ENCODE measurements around the gene CFAP44.
"Not testable (repeated sequence)": the region's sequence is repeated elsewhere in the genome, so short reads cannot be mapped to it uniquely, and the experiment has no call there.

CFAP44 gene, protein sequence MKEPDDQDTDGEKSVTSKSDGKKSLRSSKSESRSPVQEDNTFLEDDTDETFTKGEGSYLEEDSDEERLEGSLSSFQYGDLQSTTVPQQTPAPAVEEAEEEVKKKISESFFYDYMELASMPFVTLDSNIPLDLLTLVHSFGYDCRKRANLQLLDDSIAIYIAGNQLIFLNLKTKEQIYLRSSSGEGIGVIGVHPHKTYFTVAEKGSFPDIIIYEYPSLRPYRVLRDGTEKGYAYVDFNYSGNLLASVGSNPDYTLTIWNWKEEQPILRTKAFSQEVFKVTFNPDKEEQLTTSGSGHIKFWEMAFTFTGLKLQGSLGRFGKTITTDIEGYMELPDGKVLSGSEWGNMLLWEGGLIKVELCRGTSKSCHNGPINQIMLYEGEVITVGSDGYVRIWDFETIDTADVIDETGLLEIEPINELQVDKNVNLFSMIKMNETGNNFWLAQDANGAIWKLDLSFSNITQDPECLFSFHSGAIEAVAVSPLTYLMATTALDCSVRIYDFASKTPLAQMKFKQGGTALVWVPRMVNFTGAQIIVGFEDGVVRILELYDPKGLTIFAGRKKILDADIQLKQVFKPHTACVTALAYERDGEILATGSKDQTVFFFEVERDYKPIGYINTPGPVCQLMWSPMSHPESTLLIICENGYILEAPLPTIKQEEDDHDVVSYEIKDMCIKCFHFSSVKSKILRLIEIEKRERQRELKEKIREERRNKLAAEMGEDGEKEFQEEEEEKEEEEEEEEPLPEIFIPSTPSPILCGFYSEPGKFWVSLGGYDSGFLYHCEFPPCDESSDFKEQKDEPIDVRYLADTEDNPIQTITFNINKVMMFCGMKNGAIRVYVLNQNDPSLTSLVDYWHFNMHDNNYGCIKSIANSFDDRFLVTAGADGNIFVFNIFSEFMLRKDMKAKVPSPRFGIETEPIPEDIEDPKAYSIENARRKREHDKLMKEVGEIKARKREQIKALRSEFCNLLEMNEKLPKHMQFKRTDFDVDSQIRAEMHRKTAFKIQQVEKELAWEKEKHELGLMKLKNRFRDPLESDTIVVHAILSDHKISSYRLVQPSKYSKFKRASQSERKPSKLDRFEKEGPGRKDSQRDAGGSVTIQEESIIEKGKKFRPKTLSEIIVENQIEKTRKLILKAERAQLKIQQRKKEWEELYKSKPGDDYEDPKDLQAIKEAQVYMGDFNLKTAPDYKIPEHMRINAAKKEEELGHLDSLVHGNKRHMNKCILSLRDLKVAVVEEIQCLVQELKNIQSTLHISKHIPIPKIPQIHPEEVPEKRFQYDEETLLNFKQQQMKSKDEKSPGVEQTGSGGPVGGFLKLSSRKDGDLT (N-terminal part only)

DNA sequence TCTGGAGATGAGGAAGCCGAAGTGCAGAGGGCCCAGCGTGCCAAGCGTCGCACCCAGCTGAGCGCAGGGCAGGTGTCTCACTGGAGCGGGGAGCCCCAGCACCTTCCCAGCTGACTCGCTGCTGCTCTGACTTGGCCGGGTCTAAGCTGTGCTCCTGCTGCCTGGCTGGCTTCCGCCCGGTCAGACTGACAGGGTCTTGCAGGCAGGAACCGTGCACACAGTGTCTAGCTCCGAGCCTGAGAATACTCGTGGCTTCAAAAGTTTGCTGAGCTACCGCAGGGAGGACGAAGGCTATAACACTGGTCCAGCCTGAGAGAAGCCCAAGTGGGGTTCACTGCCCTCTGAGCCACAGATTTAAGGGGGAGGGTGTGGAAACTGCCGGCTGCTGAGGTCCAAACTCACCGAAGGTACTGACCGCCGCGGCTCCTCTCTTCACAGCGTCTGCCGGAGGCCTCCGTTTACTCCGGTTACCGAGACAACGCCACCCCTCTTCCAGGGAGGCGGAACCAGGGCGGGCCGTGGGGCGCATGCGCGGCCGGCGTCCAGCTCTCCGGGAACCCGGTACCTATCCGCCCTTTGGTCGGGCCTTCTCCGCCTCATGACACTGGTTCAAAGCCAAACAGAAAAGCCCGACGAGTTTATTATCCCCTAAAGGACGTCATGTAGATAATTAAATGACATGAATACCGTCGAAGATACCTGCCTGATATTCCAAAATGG is at the start of gene CFAP44:
Gene CFAP44 (minus strand): TSS at position 443 of the 720 bp plus-strand sequence. CDS start 7,829 bp downstream, outside the sequence.
- DNase-seq, result peak; percentile 68

DNA sequence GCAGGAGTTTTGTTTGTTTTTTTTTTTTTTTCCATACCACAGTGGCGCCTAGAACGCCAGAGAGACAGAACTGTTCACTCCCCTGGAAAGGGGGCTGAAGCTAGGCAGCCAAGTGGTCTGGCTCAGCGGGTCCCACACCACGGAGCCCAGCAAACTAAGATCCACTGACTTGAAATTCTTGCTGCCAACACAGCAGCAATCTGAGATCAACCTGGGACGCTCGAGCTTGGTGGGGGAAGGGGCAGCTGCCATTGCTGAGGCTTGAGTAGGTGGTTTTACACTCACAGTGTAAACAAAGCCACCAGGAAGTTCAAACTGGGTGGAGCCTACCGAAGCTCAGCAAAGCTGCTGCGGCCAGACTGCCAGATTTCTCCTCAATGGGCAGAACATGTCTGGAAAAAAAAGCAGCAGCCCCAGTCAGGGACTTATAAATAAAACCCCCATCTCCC is 43.9 kb upstream of the CFAP44 start:
- DNase-seq, result no peak

DNA sequence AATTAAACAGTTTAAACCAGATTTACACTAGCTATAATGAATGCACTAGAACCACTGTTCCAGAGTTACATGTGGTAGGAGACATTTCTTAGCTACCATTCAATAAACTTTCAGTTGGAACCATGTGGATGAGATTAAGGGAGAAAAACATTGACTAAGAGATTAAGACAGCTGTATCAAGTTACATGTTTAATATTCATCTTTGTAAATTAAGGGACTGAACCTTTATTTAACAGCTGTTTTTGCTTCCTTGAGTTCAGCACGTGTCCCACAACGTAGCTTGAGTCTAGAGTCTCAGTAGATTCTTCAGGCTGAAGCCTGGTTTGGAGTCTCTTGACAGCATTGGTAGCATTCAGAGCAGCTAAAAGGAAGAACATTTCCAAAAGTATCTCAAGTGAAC is 27.2 kb upstream of the CFAP44 start:
- DNase-seq, result peak; percentile 2

DNA sequence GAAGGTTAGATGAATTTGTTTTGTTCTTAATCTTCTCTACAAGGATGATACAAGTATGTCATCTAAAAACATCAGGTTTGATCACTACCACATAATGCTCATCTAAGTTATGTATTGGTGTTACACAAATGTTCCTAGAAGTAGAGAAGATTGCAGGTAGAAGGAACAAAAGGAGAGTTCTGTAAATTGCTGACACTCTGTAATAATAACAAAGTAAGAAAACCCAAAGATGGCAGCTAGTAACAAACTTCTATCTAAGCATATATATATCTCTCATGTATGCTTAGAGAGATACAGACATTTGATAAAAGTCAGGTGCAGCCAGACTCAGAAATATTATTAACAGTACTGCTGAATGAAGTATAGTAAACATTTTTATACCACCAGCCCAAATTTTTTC is 20.2 kb upstream of the CFAP44 start:
- no peak for DNase-seq

DNA sequence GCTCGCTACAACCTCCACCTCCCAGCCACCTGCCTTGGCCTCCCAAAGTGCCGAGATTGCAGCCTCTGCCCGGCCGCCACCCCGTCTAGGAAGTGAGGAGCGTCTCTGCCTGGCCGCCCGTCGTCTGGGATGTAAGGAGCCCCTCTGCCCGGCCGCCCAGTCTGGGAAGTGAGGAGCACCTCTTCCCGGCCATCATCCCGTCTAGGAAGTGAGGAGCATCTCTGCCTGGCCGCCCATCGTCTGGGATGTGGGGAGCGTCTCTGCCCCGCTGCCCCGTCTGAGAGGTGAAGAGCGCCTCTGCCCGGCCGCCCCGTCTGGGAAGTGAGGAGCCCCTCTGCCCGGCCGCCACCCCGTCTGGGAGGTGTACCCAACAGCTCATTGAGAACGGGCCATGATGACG is 17.3 kb upstream of the CFAP44 start:
- not testable (repeated sequence) for DNase-seq

DNA sequence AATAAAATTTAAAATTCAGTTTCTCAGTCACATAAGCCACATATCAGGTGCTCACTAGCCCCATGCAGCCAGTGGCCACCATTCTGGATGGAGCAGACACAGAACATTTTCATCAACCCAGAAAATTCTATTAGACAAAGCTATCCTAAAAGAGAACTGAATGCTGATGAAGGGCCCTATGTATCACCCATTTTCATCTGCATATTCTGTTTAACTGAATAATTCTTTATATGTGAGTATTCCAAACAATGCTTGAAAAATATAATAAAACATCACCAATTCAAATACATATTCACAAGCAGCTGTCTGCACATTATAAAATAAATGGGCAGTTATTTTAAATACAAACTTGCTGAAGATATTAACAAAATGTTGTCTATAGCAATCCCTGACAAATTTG is 14.2 kb upstream of the CFAP44 start:
- no peak for DNase-seq

DNA sequence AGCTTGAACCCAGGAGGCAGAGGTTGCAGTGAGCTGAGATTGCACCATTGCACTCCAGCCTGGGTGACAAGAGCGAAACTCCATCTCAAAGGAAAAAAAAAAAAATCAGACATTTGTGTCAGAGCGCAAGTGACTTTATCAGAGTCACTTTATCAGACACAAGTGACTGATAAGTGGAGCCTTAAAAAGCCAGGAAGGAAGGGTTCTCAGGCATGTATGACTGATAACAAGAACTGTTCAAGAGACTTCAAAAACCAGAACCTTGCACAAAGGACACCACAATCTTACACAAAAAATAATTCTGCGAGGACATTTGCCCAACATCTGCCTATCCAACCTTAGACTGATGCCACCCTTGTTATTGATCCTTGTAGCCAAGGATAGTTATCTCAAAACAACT is 13.3 kb upstream of the CFAP44 start:
- no peak for DNase-seq

DNA sequence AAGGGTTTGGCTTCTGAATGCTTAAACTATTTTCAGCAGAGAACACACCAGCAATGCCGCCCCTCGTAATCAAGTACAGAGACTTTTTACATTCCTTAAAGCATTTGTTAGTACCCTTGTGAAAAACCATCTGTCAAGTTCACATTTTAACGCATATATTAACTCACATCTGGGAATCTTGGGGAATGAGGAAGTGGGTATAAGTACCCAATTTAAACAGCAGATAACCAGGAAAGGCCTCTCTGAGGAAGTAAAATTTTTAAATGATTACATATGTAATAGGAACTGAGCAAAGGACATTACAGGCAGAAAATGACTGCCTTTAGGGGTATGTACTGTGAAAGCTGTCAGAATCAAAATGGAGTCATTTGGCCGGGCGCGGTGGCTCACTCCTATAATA is 12.8 kb upstream of the CFAP44 start:
- DNase-seq, result peak; percentile 25

DNA sequence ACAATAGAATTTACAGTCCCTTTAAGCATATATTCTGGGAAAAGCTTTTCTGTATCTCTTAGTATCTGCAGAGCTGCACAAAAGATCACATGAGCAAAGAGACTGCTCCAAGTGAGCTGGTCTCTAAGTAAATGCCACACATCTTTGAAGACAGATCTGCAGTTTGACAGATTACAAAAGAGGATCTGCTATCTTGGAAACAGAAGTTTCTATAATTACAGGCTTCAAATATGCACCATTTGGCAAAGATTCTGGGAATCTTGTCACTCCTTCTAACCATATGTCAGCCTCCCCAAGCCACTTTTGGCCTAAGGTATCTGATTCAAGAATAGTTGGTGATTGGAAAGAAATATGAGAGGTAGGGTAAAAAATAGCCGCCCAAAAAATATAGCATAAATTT is 9.6 kb upstream of the CFAP44 start:
- DNase-seq, result no peak

DNA sequence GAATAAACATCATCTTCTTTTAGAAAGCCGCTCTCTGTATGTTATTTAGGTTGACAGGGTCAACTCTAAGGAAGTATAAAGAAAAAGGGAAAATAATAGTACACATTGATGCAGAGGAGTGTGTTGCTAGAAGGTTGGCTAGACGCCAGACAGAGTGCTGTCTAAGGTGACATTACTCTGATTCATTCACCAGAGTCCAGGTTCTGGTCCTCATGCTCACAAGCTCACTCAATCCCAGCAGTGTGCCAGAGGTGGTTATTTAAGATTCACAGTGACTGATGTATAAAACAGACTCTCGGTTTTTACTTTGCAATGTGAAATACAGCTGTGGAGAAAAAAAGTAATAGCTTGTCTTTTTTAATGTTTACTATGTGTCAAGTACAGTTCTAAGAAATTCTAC is 1.7 kb downstream of the CFAP44 start:
- DNase-seq, result no peak

DNA sequence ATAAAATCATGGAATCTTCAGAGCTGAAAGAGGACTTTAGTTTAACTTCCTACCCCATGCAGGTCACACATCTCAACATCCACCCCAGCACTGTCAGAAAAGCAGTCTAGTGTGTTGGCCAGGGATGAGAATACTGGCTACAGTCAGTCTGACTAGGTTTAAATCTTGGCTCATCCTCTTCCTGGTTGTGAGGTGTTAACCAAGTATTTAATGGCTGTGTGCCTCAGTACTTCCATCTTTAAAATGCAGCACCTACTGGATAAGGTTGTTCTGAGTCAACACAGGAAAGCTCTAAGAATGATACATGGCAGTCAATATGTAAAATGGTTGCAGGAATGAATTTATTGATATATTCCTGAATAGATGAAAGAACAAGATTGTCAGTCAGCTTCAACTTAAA is 3.1 kb downstream of the CFAP44 start:
- DNase-seq, result no peak

DNA sequence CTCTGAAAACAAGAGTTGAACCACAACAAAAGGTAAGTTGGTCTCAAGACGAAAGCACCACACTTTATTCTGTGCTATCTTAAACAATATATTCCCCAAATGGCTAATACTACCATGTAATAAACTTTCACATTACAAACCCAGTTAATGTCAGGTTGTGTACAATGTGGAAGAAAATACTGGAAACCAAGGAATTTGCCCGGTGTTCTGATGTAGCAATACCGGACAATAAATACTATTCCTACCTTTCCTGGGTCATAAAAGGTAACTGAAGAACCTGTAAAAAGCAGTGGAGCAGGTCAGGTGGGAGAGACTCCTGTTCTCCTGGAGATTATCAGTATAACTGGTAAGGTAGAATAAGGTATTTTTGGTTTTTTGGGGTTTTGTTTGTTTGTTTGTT is 3.9 kb downstream of the CFAP44 start:
- no peak for DNase-seq

DNA sequence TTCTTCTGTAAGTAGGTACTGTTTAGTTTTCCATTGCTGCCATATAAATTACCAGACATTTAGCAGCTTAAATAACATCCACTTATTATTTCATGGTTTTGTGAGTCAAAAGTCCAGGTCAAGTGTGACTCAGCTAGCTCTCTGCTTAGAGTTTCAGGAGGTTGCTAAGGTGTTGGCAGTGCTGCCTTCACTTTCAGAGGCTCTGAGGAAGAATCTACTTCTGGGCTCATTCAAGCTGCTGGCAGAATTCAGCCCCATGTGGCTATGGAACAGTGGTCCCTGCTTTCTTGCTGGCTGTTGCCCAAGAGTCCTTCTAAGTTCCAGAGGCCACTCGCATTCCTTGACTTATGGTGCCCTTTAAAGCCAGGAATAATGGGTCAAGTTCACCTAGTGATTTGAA is 4.5 kb downstream of the CFAP44 start:
- peak; percentile 42 for DNase-seq

DNA sequence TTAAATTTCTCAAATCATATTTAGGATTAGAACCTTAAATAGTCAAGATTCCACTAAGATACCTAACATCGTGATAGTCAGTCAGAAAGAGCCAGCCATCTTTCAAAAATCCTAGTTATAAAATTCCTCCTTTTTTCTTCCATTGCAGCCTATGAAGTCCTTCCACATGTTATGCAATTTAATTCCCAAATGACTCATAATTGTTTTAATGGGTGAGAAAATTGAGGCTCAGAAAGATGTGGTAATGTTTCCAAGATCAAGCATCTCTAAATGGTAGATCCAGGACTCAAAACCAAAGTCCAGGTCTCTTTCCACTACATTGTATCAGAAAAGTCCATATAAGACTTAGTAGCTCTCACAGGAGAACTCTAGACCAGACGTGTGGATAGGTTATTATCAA is 9.5 kb downstream of the CFAP44 start:
- DNase-seq, result peak; percentile 28

DNA sequence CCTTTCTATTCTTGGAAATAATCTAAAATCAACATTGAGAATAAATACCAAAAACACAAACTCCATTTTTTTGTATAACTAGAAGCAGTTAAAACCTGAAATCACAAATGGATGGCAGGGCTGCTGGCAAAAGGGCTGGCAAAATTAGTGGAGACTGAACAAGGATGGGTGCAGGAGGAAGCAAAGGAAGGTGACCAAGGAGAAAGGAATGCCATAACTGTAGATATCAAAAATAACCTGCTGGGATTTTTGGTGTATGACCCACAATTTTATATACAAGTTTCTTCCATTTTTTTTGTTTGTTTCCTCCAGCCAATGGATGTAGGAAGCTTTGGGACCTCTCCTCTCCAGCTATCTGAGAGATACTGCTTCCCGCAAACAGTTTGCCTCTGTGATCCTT is 12.7 kb downstream of the CFAP44 start:
- DNase-seq, result no peak

DNA sequence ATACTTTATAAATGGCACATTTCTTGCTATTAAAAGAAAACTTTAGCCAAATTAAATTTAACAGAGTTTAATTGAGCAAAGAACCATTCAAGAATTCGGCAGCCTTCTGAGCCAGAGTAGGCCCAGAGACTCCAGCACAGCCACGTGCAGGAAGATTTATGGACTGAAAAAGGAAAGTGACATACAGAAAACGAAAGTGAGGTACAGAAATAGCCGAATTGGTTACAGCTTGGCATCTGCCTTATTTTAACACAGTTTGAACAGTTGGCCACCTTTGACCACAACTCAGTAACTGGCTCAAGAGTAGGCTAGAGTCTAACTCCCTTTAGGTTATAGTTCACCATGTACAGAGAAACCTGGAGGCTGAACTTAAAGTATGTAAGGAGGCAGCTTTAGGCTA is 17.6 kb downstream of the CFAP44 start:
- DNase-seq, result no peak

DNA sequence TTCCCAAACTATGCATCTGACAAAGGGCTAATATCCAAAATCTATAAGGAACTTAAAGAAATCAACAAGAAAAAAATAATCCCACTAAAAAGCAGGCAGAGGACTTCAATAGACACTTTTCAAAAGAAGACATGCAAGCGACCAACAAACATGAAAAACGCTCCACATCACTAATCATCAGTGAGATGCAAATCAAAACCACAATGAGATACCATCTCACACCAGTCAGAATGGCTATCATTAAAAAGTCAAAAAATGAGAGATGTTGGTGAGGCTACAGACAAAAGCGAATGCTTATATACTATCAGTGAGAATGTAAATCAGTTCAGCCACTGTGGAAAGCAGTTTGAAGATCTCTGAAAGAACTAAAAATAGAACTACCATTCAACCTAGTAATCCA is 20.2 kb downstream of the CFAP44 start:
- no peak for DNase-seq

DNA sequence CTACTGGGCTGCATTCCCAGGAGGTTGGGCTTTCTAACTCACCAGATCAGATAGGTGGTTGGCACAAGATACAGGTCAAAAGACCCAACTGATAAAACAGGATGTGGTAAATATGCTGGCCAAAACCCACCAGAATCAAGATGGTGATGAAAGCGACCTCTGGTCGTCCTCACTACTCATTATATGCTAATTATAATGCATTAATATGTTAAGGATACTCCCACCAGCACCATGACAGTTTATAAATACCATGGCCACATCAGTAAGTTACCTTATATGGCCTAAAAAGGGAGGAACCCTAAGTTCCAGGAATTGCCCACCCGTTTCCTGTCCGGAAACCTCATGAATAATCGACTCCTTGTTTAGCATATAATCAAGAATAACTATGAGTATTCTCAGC is 31.6 kb downstream of the CFAP44 start:
- no peak for DNase-seq

DNA sequence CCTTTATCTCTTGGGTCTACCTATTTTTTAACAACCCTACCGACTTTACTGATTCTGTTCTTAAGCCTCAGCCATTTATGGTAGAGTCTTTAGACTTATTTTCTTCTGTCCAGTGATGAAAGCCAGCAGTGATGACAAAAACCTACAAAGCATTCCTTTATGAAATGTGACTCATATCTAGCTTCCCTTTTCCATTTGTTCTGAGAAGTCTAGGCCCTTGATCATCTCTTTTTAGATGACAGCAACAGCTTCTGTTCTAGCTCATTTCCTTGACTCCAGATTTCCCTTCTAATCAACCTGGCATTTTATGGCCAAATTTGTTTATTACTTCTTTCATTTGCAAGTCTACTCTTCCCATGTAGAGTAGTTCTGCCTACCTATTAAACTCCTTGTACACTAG is 36.1 kb downstream of the CFAP44 start:
- DNase-seq, result peak; percentile 43

DNA sequence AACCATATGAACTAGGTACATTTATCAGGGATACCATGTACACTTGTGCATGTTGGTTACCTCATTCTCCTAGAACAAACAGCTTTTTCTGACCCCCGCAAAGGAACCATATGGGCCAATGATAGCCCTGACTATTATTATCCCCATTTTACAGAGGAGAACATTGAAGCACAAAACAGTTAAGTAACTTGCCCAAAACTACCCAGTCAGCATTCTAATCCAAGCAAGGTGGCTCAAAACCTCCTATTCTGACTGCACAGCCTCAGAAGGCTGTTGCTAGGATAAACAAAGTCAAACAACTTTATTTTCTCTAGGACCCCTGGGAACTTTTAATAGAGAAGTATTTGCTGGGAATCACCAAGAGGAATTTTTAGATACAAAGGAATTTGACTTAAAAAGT is 36.7 kb downstream of the CFAP44 start:
- peak; percentile 3 for DNase-seq
